ENCODE data around the gene RPL36A.

DNA sequence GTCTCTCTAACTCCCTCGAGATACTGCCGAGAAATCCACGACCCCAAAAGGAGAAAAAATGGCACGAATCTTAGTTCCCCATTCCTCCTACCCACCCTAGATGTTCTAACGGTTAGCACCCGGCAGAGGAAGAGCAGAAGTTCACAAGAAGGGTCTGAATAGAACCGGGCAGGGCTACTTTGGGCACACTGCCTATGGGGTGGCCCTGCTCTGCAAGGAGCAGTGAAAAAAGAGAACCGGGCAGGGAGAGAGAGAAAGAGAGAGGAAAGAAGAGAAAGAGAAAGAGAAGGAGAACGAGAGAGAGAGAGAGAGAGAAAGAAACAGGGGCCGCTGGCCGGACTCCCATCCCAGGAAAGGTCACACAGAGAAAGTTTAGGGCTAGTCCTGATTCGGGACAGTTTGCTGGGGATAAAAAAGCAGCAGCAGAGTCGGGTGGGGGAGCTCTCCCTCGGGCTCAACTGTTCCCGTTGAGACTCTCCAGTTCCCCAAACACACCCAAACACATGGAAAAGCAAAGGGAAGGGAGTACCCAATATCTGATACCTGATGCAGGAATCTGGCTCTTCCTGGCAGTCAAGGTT is 16.4 kb downstream of the RPL36A start:
- TF ChIP-seq, protein P1, sequence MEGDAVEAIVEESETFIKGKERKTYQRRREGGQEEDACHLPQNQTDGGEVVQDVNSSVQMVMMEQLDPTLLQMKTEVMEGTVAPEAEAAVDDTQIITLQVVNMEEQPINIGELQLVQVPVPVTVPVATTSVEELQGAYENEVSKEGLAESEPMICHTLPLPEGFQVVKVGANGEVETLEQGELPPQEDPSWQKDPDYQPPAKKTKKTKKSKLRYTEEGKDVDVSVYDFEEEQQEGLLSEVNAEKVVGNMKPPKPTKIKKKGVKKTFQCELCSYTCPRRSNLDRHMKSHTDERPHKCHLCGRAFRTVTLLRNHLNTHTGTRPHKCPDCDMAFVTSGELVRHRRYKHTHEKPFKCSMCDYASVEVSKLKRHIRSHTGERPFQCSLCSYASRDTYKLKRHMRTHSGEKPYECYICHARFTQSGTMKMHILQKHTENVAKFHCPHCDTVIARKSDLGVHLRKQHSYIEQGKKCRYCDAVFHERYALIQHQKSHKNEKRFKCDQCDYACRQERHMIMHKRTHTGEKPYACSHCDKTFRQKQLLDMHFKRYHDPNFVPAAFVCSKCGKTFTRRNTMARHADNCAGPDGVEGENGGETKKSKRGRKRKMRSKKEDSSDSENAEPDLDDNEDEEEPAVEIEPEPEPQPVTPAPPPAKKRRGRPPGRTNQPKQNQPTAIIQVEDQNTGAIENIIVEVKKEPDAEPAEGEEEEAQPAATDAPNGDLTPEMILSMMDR (IDR thresholded peaks at IDR 0.05) = no peak
- TF ChIP-seq RFX5 (IDR thresholded peaks at IDR 0.05) (no peak), POLR2A (IDR thresholded peaks at IDR 0.05; ENCODE audit: low read length) (no peak), FOSB (CRISPR knock-in tag; IDR thresholded peaks at IDR 0.05) (no peak), MAFK (IDR thresholded peaks at IDR 0.05; ENCODE audit: partially characterized antibody) (no peak)
- TF ChIP-seq, protein P2, sequence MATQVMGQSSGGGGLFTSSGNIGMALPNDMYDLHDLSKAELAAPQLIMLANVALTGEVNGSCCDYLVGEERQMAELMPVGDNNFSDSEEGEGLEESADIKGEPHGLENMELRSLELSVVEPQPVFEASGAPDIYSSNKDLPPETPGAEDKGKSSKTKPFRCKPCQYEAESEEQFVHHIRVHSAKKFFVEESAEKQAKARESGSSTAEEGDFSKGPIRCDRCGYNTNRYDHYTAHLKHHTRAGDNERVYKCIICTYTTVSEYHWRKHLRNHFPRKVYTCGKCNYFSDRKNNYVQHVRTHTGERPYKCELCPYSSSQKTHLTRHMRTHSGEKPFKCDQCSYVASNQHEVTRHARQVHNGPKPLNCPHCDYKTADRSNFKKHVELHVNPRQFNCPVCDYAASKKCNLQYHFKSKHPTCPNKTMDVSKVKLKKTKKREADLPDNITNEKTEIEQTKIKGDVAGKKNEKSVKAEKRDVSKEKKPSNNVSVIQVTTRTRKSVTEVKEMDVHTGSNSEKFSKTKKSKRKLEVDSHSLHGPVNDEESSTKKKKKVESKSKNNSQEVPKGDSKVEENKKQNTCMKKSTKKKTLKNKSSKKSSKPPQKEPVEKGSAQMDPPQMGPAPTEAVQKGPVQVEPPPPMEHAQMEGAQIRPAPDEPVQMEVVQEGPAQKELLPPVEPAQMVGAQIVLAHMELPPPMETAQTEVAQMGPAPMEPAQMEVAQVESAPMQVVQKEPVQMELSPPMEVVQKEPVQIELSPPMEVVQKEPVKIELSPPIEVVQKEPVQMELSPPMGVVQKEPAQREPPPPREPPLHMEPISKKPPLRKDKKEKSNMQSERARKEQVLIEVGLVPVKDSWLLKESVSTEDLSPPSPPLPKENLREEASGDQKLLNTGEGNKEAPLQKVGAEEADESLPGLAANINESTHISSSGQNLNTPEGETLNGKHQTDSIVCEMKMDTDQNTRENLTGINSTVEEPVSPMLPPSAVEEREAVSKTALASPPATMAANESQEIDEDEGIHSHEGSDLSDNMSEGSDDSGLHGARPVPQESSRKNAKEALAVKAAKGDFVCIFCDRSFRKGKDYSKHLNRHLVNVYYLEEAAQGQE (IDR thresholded peaks at IDR 0.05) = no peak
- TF ChIP-seq, protein P3, sequence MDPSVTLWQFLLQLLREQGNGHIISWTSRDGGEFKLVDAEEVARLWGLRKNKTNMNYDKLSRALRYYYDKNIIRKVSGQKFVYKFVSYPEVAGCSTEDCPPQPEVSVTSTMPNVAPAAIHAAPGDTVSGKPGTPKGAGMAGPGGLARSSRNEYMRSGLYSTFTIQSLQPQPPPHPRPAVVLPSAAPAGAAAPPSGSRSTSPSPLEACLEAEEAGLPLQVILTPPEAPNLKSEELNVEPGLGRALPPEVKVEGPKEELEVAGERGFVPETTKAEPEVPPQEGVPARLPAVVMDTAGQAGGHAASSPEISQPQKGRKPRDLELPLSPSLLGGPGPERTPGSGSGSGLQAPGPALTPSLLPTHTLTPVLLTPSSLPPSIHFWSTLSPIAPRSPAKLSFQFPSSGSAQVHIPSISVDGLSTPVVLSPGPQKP (IDR thresholded peaks at IDR 0.05; ENCODE audit: low read depth, low read length) = no peak
- TF ChIP-seq, protein P4, sequence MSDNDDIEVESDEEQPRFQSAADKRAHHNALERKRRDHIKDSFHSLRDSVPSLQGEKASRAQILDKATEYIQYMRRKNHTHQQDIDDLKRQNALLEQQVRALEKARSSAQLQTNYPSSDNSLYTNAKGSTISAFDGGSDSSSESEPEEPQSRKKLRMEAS (IDR thresholded peaks at IDR 0.05) = no peak
